HG03457 (cell line): ENCODE results near the gene SMCO2.
"Not testable (repeated sequence)": the region's sequence is repeated elsewhere in the genome, so short reads cannot be mapped to it uniquely, and the experiment has no call there.

ENCODE experiments used
- ATAC-seq: cut with Tn5 transposase; IDR thresholded peaks from one replicate; pipeline ENCODE4 v1.9.1; 2021; ENCODE audit warnings: moderate number of reproducible peaks; ENCODE audit not compliant: unreplicated experiment

Gene SMCO2

DNA sequence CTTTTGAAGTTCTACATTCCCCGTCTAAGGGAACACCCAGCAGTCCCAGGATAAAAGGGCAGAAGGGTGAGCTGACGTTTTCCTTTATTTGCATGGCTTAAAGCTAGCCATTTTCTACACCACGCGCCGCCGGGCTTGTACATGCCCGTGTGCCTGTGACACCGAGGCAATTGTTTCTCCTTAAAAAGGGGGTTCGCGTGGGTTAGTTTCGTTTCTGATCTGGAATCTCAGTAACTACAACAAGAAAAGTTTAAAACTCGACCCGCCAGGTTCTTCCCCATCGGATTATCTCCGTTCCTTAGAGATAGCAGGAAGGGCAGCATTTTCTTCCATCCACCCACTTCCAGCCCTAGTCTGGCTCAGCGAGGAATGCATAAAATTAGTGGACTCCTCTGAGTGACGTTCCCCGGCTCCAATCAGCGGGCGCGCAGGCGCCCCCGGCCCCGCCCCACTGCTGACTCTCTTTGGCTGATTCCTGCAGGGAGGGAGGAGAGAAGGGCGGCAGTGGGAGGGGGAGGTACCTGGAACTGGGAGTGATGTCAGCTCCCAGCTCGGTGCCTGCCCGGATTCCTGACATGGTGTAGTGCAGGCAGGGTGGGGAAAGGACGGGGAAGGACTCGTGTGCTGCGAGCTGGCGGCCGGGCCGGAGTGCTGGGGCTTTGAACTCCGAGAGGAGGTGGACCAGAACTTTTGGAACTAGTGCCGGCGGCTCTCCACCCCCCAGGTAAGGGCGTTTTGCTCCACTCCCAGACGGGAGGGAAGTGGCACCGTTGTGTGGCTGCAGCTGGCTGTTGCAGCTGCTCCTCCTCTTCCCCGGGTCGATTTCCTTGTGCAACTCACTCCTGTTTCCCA, 77.3 kb downstream of the SMCO2 start, which contains the start of gene PPFIBP1:
PPFIBP1 (plus strand) TSS at position 565 of the 852 bp plus-strand sequence. CDS start 109,191 bp downstream, outside the sequence.
- peak; percentile 91 for ATAC-seq

DNA sequence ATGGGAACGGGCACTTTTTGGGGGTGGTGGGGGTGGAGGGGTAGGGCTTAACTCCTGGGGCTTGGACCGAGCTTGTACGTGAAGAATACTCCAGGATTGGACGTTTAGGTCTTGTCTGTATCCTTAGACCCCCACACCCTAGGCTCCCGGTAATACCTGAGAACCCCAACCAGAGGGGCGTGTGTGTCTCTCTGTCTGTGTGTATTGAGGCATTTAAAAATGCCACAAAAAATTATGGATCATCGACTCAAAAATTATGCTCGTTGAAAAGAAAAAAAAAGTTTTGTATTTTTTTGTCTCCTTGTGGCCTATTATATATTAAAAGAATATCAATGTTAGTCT, 77.9 kb downstream of the SMCO2 start:
- ATAC-seq: peak; percentile 2

DNA sequence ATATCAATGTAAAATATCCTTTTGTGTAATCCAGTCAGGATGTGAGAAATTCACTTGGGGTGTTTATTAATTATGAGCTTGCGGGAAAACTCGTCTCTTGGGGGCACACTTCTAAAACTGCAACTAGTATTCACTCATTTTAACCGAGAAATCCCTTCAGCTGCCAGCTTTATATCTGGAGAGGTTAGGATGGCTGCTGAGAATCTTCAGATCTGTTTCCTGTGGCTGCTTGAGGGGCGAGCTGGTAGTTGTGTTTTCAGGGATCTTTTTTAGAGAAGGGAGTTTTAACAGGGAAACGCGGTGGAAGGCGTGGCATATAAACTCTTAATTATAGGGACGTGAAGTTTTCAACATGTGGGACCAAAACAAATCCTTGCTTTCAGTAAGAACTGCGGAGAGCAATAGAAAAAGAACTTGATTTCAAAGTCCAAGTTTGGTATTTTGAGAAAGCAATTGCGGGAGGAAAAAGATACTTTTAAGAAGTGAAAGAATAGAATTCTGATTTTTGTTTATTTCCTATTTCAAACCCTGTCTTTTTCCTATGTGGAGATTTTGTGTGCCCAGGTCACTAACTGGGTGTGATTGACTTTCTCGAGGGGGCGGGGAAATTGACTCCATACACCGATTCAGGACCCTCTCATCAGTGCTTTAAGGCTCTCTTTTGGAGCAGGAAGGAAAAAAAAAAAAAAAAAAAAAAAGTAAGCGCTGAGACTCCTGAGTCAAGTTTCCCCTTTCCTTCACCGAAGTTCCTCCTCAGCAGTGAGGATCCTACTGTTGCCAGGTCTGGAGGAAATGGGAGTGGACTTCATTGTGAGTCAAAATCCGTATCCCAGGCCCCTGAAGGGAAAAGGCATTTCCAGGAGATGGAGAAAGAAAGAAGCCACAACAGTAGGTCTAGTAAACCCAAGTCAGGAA, 78.6 kb downstream of the SMCO2 start:
- ATAC-seq: no peak

DNA sequence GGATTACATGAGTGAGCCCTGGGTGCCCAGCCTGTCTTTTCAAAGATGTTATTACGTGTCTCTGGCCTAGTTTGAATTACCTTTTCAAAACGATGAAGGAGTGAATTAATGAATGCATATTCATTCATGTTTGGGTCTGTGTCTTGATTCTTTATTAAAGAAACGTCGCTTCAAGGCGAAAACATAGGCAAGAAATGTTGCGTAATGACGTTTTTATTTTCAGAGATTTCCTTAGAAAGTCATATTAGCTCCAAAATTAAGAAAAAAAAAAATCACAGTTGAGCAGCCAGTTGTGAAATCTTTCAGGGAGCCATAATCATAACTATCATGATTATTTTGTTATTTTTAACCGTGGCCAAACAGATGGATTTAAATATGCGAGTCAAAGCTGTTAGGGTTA, 81.0 kb downstream of the SMCO2 start:
- ATAC-seq: no peak

DNA sequence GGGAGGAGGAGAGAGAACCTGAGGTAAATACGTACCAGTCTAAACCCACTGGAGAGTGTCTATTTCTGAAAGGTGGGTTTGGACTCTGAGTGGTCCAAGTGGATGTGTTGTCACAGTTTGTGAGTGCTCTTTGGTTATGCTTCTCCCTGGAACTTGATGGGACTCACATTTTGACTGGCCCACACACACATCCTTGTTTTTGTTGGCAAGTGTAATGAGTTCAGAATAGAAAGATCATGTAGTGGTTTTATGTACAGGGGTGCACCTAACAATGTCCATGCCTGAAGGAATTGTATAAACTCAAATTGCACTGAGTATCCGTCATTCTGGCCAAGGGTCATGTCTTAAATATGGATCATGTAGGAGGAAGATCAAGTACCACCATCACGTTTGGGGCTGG, 82.3 kb downstream of the SMCO2 start:
- no peak for ATAC-seq

DNA sequence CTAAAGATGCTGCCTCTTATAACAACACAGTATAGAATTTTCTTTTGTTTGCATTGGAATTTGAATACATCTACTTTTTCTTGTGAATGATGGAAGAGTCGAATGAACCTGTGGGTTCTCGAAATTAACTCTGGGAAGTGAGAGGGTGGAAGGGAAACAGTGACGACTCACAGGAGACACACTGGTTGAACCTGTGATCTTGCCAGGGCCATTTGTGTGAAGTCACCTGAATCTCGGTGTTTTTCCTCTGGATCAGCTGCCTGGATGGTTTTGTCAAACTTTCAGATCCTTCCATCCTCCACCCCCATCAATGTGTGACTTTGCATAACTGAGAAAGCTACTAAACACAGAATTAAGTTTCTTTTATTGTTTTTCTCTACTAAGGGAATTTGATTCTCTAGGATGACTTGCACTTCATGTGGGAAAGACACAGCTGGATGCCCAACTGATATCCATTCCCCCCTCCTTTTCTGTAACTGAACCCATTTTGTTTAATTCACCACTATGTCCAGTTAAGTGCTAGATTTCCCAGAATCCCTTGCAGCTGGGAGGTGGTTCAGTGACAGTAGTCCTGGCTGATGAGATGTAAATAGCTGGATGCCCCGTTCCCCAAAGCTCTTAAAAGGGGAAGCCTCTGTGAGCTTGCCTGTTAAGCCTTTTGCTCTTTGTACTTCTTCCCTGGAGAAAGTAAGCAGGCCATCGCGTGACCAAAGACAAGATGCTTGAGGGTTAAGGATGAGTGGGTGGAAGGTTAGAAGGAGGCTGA, 83.8 kb downstream of the SMCO2 start:
- no peak for ATAC-seq

GRCh38 chr12:27531896-27532295, 85.4 kb downstream of the SMCO2 start:
- ATAC-seq: no peak

GRCh38 chr12:27534060-27534764, 87.7 kb downstream of the SMCO2 start:
- peak; percentile 53 for ATAC-seq

DNA sequence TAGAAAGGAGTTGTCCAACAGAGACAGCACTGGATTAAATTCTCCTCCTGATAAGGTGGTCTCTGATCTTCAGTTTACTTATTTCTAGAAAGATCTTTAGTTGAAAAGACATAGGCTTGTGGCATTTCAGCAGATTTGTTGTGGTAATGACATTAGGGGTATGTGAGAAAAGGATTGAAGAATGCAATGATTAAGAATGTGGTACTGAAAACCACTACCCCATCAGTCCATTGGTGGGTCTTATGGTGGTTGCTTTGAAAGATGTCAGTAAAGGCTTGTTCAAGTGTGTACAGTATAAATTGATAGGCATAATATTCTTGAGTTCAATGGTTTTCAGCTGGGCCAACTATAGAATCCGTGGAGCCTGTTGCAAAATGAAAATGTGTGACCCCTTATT, 88.2 kb downstream of the SMCO2 start:
- ATAC-seq: no peak

DNA sequence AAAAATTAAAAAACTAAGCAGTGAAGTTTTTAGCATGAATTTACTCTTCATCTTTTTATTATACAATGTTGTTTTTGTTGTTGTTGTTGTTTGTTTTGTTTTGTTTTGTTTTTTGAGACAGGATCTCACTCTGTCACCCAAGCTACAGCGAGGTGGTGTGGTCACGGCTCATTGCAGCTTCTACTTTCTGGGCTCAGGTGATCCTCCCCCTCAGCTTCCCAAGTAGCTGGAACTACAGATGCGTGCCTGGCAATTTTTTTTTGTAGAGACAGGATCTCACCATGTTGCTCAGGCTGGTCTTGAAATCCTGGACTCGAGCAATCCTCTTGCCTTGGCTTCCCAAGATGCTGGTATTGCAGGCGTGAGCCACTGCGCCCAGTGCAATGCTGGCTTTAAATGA, 88.8 kb downstream of the SMCO2 start:
- no peak for ATAC-seq

GRCh38 chr12:27537855-27538675, 91.5 kb downstream of the SMCO2 start:
- ATAC-seq: no peak

GRCh38 chr12:27539191-27539631, 92.7 kb downstream of the SMCO2 start:
- no peak for ATAC-seq

- ATAC-seq: no peak
These were observed 94.6 kb downstream of the SMCO2 start for GRCh38 chr12:27541031-27541719.

- ATAC-seq: no peak
These were observed 96.1 kb downstream of the SMCO2 start for GRCh38 chr12:27542628-27543027.

GRCh38 chr12:27544858-27545257, 98.3 kb downstream of the SMCO2 start:
- ATAC-seq: not testable (repeated sequence)

- ATAC-seq: no peak
These were observed 99.1 kb downstream of the SMCO2 start for GRCh38 chr12:27545665-27546064.

DNA sequence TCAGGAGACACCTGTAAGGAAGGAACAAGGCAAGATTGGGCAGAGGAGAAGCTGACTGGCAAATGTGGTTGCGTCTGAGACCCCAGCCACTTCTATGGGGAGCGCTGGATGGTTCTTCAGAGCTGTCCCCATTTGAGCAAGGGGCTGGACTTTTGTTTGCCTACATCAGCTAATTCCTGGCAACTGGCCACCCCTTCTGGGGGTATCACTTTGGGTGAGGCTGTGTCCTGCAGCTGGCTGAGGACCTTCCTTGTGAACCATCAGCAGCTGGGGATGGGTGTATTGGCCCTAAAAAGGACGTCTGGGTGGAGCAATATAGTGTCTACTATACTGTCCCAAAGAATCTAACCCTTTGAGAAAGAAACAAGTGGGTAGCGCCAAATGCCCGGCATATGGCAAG, 101.1 kb downstream of the SMCO2 start:
- ATAC-seq: no peak

- no peak for ATAC-seq
These were observed 102.0 kb downstream of the SMCO2 start for GRCh38 chr12:27548301-27549199.
